Erythroblast (primary cell): ENCODE measurements around the gene AKR7A2.

Source experiments
- GATA1 ChIP-seq: IDR thresholded peaks from 2 replicates; pipeline ENCODE4 v1.6.1; 2011; ENCODE audit warnings: low read depth, mild to moderate bottlenecking, control low read depth, low read length, moderate library complexity
- POLR2A ChIP-seq: IDR thresholded peaks from 2 replicates; pipeline ENCODE4 v1.6.1; 2011; ENCODE audit warnings: mild to moderate bottlenecking, low read length

- TF ChIP-seq POLR2A, result no peak
- no peak for TF ChIP-seq GATA1
These were observed 24.6 kb upstream of the AKR7A2 start for GRCh38 chr1:19336543-19336942.
